GM12865 (cell line): Measurements from ENCODE around the gene ENAH.
"Not testable (repeated sequence)": the region's sequence is repeated elsewhere in the genome, so short reads cannot be mapped to it uniquely, and the experiment has no call there.

Experiments
- DNase-seq: peaks from one replicate; pipeline ENCODE4 v3.0.0; 2010; ENCODE audit warnings: low read depth
- H3K4me3 ChIP-seq: 2 replicates; pipeline ENCODE4 v1.5.1; 2011; ENCODE audit warnings: mild to moderate bottlenecking, low read depth, low read length, control low read depth
- TF ChIP-seq, protein P1 (sequence below): IDR thresholded peaks from 2 replicates; pipeline ENCODE4 v1.5.1; 2011; ENCODE audit warnings: low read length, control low read depth, low read depth, inconsistent platforms; ENCODE audit not compliant: insufficient read depth; ENCODE audit errors: missing control alignments

The ENAH gene

DNA sequence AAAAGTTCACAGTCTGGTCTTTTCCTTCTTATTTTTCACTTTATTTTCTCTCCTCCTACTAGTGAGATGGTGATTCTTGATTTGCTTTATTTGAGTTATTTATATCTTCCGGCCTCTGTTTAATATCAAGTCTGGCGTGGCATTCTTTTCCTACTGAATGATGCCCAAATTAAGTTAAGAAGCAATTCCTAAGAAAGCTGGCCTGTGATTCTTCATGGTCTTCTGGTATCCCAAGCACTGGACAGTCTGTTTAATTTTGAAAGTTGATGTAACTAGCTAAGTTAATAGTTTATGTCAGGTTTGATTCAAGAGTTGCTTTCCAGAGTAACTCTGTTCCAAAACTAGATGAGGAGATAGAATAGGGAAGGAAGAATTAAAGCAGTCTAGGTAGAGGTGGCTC is 9.2 kb upstream of the ENAH start:
- H3K4me3 ChIP-seq, result no peak overlapping the region
- no peak for DNase-seq
- TF ChIP-seq, protein P1, sequence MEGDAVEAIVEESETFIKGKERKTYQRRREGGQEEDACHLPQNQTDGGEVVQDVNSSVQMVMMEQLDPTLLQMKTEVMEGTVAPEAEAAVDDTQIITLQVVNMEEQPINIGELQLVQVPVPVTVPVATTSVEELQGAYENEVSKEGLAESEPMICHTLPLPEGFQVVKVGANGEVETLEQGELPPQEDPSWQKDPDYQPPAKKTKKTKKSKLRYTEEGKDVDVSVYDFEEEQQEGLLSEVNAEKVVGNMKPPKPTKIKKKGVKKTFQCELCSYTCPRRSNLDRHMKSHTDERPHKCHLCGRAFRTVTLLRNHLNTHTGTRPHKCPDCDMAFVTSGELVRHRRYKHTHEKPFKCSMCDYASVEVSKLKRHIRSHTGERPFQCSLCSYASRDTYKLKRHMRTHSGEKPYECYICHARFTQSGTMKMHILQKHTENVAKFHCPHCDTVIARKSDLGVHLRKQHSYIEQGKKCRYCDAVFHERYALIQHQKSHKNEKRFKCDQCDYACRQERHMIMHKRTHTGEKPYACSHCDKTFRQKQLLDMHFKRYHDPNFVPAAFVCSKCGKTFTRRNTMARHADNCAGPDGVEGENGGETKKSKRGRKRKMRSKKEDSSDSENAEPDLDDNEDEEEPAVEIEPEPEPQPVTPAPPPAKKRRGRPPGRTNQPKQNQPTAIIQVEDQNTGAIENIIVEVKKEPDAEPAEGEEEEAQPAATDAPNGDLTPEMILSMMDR, result no peak

DNA sequence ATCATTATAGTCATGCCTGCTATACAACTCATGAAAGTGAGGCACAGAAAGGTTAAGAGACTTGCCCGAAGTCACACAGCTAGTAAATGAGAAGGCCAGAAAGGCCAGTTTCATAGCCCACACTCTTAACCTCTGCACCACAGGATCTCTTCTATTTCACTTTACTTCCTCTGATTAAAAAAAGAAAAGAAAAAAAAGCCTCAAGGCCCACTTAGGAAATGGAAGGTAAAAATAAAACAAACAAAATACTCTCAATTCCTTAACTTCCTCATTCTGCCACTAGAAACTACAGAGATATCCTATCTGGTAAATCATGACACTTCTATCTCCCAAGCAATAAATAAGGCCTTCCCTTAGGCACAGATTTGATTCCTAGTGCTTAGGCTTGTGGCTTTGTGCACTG is 7.6 kb upstream of the ENAH start:
- no peak for DNase-seq
- TF ChIP-seq, protein P1, result no peak

DNA sequence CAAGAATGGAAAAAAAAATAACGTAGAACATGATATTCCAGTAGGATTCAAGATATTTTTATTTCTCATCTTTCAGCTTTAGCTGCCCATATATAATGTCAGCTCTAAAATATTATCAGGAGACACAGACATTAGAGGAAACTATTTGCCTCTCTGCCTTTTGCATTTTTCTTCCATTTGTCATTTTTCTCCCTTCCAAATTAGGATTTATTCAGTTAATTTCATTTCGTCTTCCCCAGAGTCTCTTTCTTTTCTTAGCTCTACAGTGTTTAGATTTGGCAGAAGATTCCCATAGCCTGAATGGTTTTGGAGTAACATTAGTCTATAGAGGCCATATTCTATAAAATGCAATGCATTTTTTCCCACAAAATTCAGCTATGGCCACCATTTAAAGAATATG is 5.1 kb upstream of the ENAH start:
- TF ChIP-seq, protein P1, result no peak
- no peak overlapping the region for H3K4me3 ChIP-seq
- no peak for DNase-seq

More for the DNA sequence above, 7.6 kb upstream of the ENAH start:
- no peak overlapping the region for H3K4me3 ChIP-seq

DNA sequence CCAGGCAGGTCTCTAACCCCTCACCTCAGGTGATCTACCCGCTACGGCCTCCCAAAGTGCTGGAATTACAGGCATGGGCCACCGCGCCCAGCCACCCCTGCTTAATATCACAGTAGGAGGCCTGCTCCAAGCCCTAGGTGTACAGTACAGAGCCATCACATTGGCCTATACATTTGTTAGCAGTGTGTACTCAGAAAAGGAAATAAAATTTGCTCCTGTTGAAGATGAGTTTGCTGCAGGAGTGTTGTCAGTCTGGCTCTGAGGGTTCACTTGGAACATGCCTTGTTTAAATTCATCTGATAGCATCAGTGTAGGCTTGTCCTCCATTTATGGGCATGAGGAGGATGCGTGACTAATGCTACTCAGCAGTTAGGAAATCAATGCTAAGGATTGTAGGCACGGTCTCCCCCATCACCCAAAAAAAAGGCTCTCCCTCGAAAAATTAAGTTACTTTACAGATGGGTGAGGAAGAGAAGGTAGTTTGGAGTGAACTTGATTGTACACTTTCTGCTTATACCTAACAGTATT is 4.6 kb upstream of the ENAH start:
- no peak overlapping the region for H3K4me3 ChIP-seq
- no peak for DNase-seq
- TF ChIP-seq, protein P1, result no peak

DNA sequence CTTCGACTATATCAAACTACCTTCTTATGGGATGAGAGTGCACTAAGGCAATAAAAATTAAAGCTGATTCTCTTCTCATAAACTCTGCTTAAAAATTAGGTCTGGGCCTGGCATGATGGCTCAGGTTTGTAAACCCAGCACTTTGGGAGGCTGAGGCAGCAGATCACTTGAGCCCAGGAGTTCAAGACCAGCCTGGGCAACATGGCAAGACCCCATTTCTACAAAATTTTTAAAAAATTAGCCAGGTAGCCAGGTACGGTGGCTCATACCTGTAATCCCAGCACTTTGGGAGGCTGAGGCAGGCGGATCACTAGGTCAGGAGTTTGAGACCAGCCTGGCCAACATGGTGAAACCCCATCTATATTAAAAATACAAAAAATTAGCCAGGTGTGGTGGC is 3.3 kb upstream of the ENAH start:
- not testable (repeated sequence) for DNase-seq

DNA sequence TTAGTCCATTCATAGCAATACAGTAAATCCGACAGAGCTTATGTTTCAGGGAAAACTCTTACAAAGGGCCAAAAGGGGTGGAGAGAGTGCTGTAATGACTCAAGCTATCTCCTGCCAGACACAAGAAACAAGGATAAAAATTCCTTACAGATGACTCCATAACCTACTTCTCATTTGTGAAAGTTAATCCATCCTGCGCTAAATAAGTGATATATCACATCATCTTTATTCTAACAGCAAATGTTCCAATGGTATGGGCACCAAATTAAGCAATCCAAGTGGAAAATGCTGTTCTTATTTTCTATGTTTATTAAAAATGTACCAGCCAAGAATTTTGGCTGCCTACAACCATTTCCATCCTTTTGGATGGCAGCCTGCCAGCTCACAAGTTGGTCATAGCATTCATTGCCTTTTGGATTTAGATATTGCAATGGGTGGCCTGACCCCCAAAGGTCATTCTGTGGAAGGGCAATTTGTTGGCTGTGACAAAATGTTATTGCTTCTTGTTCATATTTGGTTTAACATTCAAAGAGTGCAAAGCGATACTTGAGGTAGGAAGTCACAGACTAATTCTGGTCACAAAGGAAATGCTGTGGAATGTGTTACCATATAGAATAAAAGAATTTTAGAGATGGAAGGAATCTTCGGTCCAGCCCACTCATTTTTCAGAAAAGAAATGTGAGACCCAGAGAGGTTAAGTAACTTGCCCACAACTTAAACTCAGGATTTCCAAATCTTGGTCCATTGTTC is 2.8 kb upstream of the ENAH start:
- H3K4me3 ChIP-seq, result no peak overlapping the region
- DNase-seq, result peak; percentile 30
- TF ChIP-seq, protein P1, result no peak

More for the DNA sequence above, 3.3 kb upstream of the ENAH start:
- H3K4me3 ChIP-seq, result not testable (repeated sequence)

DNA sequence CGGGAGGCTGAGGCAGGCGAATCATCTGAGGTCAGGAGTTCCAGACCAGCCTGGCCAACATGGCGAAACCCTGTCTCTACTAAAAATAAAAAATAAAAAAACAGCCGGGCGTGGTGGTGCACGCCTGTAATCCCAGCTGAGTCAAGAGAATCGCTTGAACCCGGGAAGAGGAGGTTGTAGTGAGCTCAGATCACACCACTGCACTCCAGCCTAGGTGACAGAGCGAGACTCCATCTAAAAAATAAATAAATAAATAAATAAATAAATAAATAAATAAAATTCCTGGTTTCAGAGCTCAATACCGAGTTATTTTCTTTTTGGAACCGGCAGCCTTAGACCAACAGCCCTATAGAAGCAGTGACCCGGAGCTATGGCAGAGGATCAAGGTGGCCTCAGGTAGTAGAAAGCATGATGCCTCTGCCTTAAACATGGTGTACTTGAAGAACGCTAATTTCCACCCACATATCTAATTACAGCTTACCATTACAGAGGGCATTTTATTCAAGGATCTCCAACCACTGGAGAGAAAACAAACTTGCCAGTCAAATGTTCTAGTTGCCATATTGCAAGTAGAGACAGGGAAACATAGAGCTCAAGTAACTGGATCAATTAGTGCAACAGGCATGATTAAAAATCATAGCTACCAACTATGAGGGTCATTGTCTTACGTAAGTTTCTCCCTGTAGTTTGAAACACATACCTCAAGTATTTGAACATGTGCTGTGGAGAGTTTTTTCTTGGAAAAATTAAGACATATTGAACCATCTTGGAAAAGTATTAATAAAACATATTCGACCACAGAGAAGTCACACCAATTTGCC is 2.0 kb upstream of the ENAH start:
- TF ChIP-seq, protein P1, result no peak
- DNase-seq, result no peak
- no peak overlapping the region for H3K4me3 ChIP-seq
